ENCODE data around the gene CDON. TPM values are rescaled to one million over a fixed set of nuclear protein-coding genes. Genes with fewer than 3 reads are reported as not detected.

CDON gene
- total and polyA plus RNA-seq, 4 donors: 1.5 to 25.6 (median 9.9) TPM

GRCh38 chr11:125931116-125931515 lies 131.6 kb downstream of the CDON start:
- no peak overlapping the region for H3K9ac ChIP-seq (ENCODE audit: insufficient read depth in 1 of 2, low read length in 2 of 2)
- H3K4me3 ChIP-seq: no peak overlapping the region
- no peak overlapping the region for H3K27ac ChIP-seq (ENCODE audit: low read depth in 1 of 2, low read length in 1 of 2)
- 71 to 85% methylated on average over 3 of the region's 3 CpGs for WGBS, 2 donors
- no peaks in the 10 kb centered on the region for H3K27me3 ChIP-seq (ENCODE audit: control insufficient read depth in 3 of 3, insufficient read depth in 3 of 3, low read length in 2 of 3)
- ATAC-seq (ENCODE audit: insufficient read depth, low FRiP score) (no peak), DNase-seq (no peak)
- H3K9me3 ChIP-seq (ENCODE audit: control insufficient read depth in 4 of 4, insufficient read depth in 3 of 4, low read length in 3 of 4): no peaks in the 10 kb centered on the region
- peaks cover 0 to 15% (median 0%) of the 10 kb centered on the region in 5 donors for H3K4me1 ChIP-seq (ENCODE audit: control insufficient read depth in 5 of 5, insufficient read depth in 5 of 5, low read length in 5 of 5)
- TF ChIP-seq, protein P1, sequence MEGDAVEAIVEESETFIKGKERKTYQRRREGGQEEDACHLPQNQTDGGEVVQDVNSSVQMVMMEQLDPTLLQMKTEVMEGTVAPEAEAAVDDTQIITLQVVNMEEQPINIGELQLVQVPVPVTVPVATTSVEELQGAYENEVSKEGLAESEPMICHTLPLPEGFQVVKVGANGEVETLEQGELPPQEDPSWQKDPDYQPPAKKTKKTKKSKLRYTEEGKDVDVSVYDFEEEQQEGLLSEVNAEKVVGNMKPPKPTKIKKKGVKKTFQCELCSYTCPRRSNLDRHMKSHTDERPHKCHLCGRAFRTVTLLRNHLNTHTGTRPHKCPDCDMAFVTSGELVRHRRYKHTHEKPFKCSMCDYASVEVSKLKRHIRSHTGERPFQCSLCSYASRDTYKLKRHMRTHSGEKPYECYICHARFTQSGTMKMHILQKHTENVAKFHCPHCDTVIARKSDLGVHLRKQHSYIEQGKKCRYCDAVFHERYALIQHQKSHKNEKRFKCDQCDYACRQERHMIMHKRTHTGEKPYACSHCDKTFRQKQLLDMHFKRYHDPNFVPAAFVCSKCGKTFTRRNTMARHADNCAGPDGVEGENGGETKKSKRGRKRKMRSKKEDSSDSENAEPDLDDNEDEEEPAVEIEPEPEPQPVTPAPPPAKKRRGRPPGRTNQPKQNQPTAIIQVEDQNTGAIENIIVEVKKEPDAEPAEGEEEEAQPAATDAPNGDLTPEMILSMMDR (IDR thresholded peaks at IDR 0.05; ENCODE audit: control extremely low read depth, extremely low read depth): no peak
- no peaks in the 10 kb centered on the region for H3K36me3 ChIP-seq (ENCODE audit: control insufficient read depth in 4 of 4, insufficient read depth in 4 of 4, low read length in 4 of 4)

GRCh38 chr11:125930076-125930450 lies 132.6 kb downstream of the CDON start:
- Histone ChIP-seq H3K9ac (ENCODE audit: insufficient read depth in 1 of 2, low read length in 2 of 2) (no peak overlapping the region), H3K27me3 (ENCODE audit: control insufficient read depth in 3 of 3, insufficient read depth in 3 of 3, low read length in 2 of 3) (no peaks in the 10 kb centered on the region), H3K4me1 (ENCODE audit: control insufficient read depth in 5 of 5, insufficient read depth in 5 of 5, low read length in 5 of 5) (peaks cover 0 to 12% (median 0%) of the 10 kb centered on the region in 5 donors), H3K36me3 (ENCODE audit: control insufficient read depth in 4 of 4, insufficient read depth in 4 of 4, low read length in 4 of 4) (no peaks in the 10 kb centered on the region), H3K4me3 (no peak overlapping the region), H3K27ac (ENCODE audit: low read depth in 1 of 2, low read length in 1 of 2) (no peak overlapping the region), H3K9me3 (ENCODE audit: control insufficient read depth in 4 of 4, insufficient read depth in 3 of 4, low read length in 3 of 4) (no peaks in the 10 kb centered on the region)
- WGBS, 2 donors: 85% methylated on average over 11 of the region's 11 CpGs
- ATAC-seq (ENCODE audit: insufficient read depth, low FRiP score) (no peak), DNase-seq (no peak)
- TF ChIP-seq, protein P1 (IDR thresholded peaks at IDR 0.05; ENCODE audit: control extremely low read depth, extremely low read depth): no peak

DNA sequence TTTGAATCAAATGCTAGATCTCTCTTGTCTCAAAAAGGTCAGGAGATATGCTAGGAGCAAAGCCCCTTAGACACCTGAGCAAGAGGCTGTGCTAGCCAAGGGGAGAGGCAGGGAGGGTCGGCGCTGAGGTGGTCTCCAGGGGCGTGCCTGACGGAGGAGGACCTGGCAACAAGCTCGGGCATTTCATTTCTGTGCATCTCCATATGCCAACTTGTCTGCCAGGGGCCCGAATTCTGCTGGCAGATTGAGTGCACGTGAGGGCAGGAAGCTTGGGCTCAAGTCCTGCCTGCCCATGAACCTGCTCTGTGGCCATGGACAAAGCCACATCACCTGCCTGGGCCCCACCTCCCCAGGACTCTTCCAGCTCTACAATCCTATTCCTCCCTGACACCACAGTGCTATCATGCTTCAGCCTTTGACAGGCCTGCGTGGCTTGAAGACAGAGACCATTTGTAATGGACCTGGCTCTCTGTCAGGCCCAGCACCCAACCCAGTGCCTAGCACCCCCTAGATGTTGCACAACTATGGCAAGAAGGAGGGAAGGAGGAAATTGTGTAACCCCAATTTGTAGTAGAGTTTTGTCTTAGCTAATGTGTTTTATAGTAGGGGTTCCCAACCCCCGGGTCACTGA lies 133.1 kb downstream of the CDON start:
- Histone ChIP-seq H3K27ac (ENCODE audit: low read depth in 1 of 2, low read length in 1 of 2) (no peak overlapping the region), H3K9ac (ENCODE audit: insufficient read depth in 1 of 2, low read length in 2 of 2) (no peak overlapping the region), H3K27me3 (ENCODE audit: control insufficient read depth in 3 of 3, insufficient read depth in 3 of 3, low read length in 2 of 3) (no peaks in the 10 kb centered on the region), H3K9me3 (ENCODE audit: control insufficient read depth in 4 of 4, insufficient read depth in 3 of 4, low read length in 3 of 4) (no peaks in the 10 kb centered on the region), H3K4me1 (ENCODE audit: control insufficient read depth in 5 of 5, insufficient read depth in 5 of 5, low read length in 5 of 5) (peaks cover 0 to 11% (median 0%) of the 10 kb centered on the region in 5 donors), H3K4me3 (no peak overlapping the region), H3K36me3 (ENCODE audit: control insufficient read depth in 4 of 4, insufficient read depth in 4 of 4, low read length in 4 of 4) (no peaks in the 10 kb centered on the region)
- TF ChIP-seq, protein P1 (IDR thresholded peaks at IDR 0.05; ENCODE audit: control extremely low read depth, extremely low read depth): no peak
- DNase-seq (no peak), ATAC-seq (ENCODE audit: insufficient read depth, low FRiP score) (no peak)
- 78 to 81% methylated on average over 9 of the region's 9 CpGs for WGBS, 2 donors

- TF ChIP-seq, protein P1 (IDR thresholded peaks at IDR 0.05; ENCODE audit: control extremely low read depth, extremely low read depth): no peak
- DNase-seq (no peak), ATAC-seq (ENCODE audit: insufficient read depth, low FRiP score) (no peak)
- H3K4me3 ChIP-seq: no peak overlapping the region
- peaks cover 0 to 10% (median 0%) of the 10 kb centered on the region in 5 donors for H3K4me1 ChIP-seq (ENCODE audit: control insufficient read depth in 5 of 5, insufficient read depth in 5 of 5, low read length in 5 of 5)
- H3K9me3 ChIP-seq (ENCODE audit: control insufficient read depth in 4 of 4, insufficient read depth in 3 of 4, low read length in 3 of 4): no peaks in the 10 kb centered on the region
- WGBS, 2 donors: 91 to 92% methylated on average over 12 of the region's 12 CpGs
- H3K36me3 ChIP-seq (ENCODE audit: control insufficient read depth in 4 of 4, insufficient read depth in 4 of 4, low read length in 4 of 4): no peaks in the 10 kb centered on the region
- H3K9ac ChIP-seq (ENCODE audit: insufficient read depth in 1 of 2, low read length in 2 of 2): no peak overlapping the region
- H3K27me3 ChIP-seq (ENCODE audit: control insufficient read depth in 3 of 3, insufficient read depth in 3 of 3, low read length in 2 of 3): no peaks in the 10 kb centered on the region
- no peak overlapping the region for H3K27ac ChIP-seq (ENCODE audit: low read depth in 1 of 2, low read length in 1 of 2)
Measured at GRCh38 chr11:125926682-125927081, 136.0 kb downstream of the CDON start.

Data from lung (tissue), 12 donors.